ENCODE data around the gene CCNE1. TPM values are rescaled to one million over a fixed set of nuclear protein-coding genes. Genes with fewer than 3 reads are reported as not detected.

The CCNE1 gene
- total RNA-seq, 1 experiment from 2014 or later = 36.0 TPM

- peak; percentile 43; the same call in 1 of the 2 replicates for TF ChIP-seq SP1 (CRISPR knock-in tag; conservative IDR thresholded peaks at IDR 0.05)
These were observed 46.3 kb downstream of the CCNE1 start (continued) for GRCh38 chr19:29858000-29858596.

- no peaks in the 10 kb centered on the region for H3K36me3 Mint-ChIP-seq
- POLR2A ChIA-PET = interaction anchor here (0.5 to 1.0 kb wide), 3 partner anchors 14 to 83 kb away, joined by 3 to 5 read pairs (median 3); partner anchors contain the start of gene URI1
- no peak for DNase-seq (ENCODE audit: low spot score)
- peak; percentile 30; the same call in 1 of the 2 replicates for TF ChIP-seq ZNF423 (CRISPR knock-in tag; IDR thresholded peaks at IDR 0.05)
- no peak for TF ChIP-seq NR1H2 (CRISPR knock-in tag; IDR thresholded peaks at IDR 0.05)
- no peak for TF ChIP-seq USF2 (CRISPR knock-in tag; IDR thresholded peaks at IDR 0.05)
- no peak for TF ChIP-seq NR2C2 (CRISPR knock-in tag; IDR thresholded peaks at IDR 0.05)
- TF ChIP-seq MLX (CRISPR knock-in tag; IDR thresholded peaks at IDR 0.05) = no peak
- TF ChIP-seq ZNF671 (CRISPR knock-in tag; IDR thresholded peaks at IDR 0.05) = no peak
- H3K9me3 Mint-ChIP-seq = no peaks in the 10 kb centered on the region
- H3K27ac Mint-ChIP-seq = no peak overlapping the region
- ATAC-seq = no peak
- H3K4me1 Mint-ChIP-seq = peaks cover 13% of the 10 kb centered on the region
- CTCF ChIA-PET = interaction anchor here (0.6 to 6.2 kb wide), 44 partner anchors 8 to 578 kb away, joined by 3 to 141 read pairs (median 5); partner anchors contain the start of genes PLEKHF1, POP4 and URI1
- H3K27me3 Mint-ChIP-seq (ENCODE audit: low read depth) = no peaks in the 10 kb centered on the region
- no peak overlapping the region for H3K4me3 Mint-ChIP-seq
These were observed 46.8 kb downstream of the CCNE1 start for GRCh38 chr19:29858621-29859020.

GRCh38 chr19:29860492-29860891 is 48.7 kb downstream of the CCNE1 start:
- no peaks in the 10 kb centered on the region for H3K27me3 Mint-ChIP-seq (ENCODE audit: low read depth)
- peak; percentile 27 for ATAC-seq
- no peak for TF ChIP-seq NR1H2 (CRISPR knock-in tag; IDR thresholded peaks at IDR 0.05)
- TF ChIP-seq MYBL2 (CRISPR knock-in tag; IDR thresholded peaks at IDR 0.05) = no peak
- TF ChIP-seq ZNF671 (CRISPR knock-in tag; IDR thresholded peaks at IDR 0.05) = no peak
- TF ChIP-seq NFYB (CRISPR knock-in tag; conservative IDR thresholded peaks at IDR 0.05; ENCODE audit: low read depth) = 0 out of 2 replicates have a peak, but pooled peaks have one; percentile 25
- no peak for TF ChIP-seq FOXP1 (CRISPR knock-in tag; IDR thresholded peaks at IDR 0.05; ENCODE audit: borderline replicate concordance)
- 0 out of 2 replicates have a peak, but pooled peaks have one; percentile 58 for TF ChIP-seq USF1 (CRISPR knock-in tag; IDR thresholded peaks at IDR 0.05)
- TF ChIP-seq FOXK1 (CRISPR knock-in tag; IDR thresholded peaks at IDR 0.05) = no peak
- TF ChIP-seq E2F1 (CRISPR knock-in tag; IDR thresholded peaks at IDR 0.05) = no peak
- no peak for TF ChIP-seq E2F4 (CRISPR knock-in tag; IDR thresholded peaks at IDR 0.05; ENCODE audit: borderline replicate concordance, low read depth)
- peak; percentile 87 for TF ChIP-seq USF2 (CRISPR knock-in tag; IDR thresholded peaks at IDR 0.05)
- TF ChIP-seq CREB1 (CRISPR knock-in tag; IDR thresholded peaks at IDR 0.05) = no peak
- ChIA-PET CTCF (interaction anchor here (0.6 to 1.4 kb wide), 9 partner anchors 12 to 147 kb away, joined by 3 to 27 read pairs (median 3); partner anchors contain the start of gene URI1), POLR2A (no interaction called here)
- no peaks in the 10 kb centered on the region for H3K36me3 Mint-ChIP-seq
- no peak overlapping the region for H3K4me3 Mint-ChIP-seq
- H3K27ac Mint-ChIP-seq = no peak overlapping the region
- DNase-seq (ENCODE audit: low spot score) = no peak
- H3K9me3 Mint-ChIP-seq = no peaks in the 10 kb centered on the region
- H3K4me1 Mint-ChIP-seq = peaks cover 13% of the 10 kb centered on the region
